Measurements from ENCODE around the gene ARID1B.

- TF ChIP-seq CTCF (conservative IDR thresholded peaks at IDR 0.05; ENCODE audit: low read depth, low read length) (no peak), EZH2 (IDR thresholded peaks at IDR 0.05; ENCODE audit: borderline replicate concordance, low read depth, low read length, poor library complexity, severe bottlenecking) (no peak)
Measured at GRCh38 chr6:156890627-156891314, 113.6 kb downstream of the ARID1B start.
